Fibroblast of lung (primary cell): ENCODE measurements around the gene PPP2R5C. TPM values are rescaled to one million over a fixed set of nuclear protein-coding genes. Genes with fewer than 3 reads are reported as not detected.

Experiments
- DNase-seq, 2 donors: peaks; one replicate each; pipeline versions ENCODE4 v3.0.0 to v3.0.0-alpha.2; 2010; ENCODE audit warnings: low read depth in 2 of 2
- H2AFZ ChIP-seq: 2 replicates; pipeline ENCODE4 v1.5.1; 2012; ENCODE audit warnings: low read length, control low read depth, inconsistent platforms
- H3K27ac ChIP-seq: 2 replicates; pipeline ENCODE4 v1.5.1; 2011; ENCODE audit warnings: low read length, control low read depth; ENCODE audit not compliant: insufficient read depth
- H3K27me3 ChIP-seq: 2 replicates; pipeline ENCODE4 v1.5.1; 2011; ENCODE audit warnings: mild to moderate bottlenecking, low read length; ENCODE audit not compliant: control insufficient read depth, insufficient read depth
- H3K36me3 ChIP-seq: 2 replicates; pipeline ENCODE4 v1.5.1; 2011; ENCODE audit warnings: low read length; ENCODE audit not compliant: control insufficient read depth, insufficient read depth
- H3K4me1 ChIP-seq: 2 replicates; pipeline ENCODE4 v1.5.1; 2011; ENCODE audit warnings: low read length; ENCODE audit not compliant: control insufficient read depth, insufficient read depth; ENCODE audit errors: extremely low read depth
- H3K4me2 ChIP-seq: 2 replicates; pipeline ENCODE4 v1.5.1; 2011; ENCODE audit warnings: low read length, control low read depth; ENCODE audit not compliant: insufficient read depth; ENCODE audit errors: extremely low read depth
- H3K4me3 ChIP-seq, 4 experiments: fragments of 200-600 bp in 1 of 4; sonication (generic) in 1 of 4; replicated peaks in 1 of 4; 2 replicates each; pipeline ENCODE4 v1.5.1; 2011 to 2016; ENCODE audit warnings: low read length in 4 of 4, low read depth in 3 of 4, mild to moderate bottlenecking in 3 of 4, control low read depth in 2 of 4, inconsistent platforms in 1 of 4, mixed read lengths in 1 of 4; ENCODE audit not compliant: insufficient read depth in 1 of 4; ENCODE audit errors: control extremely low read depth in 1 of 4
- H3K79me2 ChIP-seq: 2 replicates; pipeline ENCODE4 v1.5.1; 2012; ENCODE audit warnings: mild to moderate bottlenecking, low read length, inconsistent platforms; ENCODE audit not compliant: control insufficient read depth, insufficient read depth
- H3K9ac ChIP-seq: 2 replicates; pipeline ENCODE4 v1.5.1; 2011; ENCODE audit warnings: mild to moderate bottlenecking, low read length, control low read depth; ENCODE audit not compliant: insufficient read depth
- H3K9me3 ChIP-seq: 2 replicates; pipeline ENCODE4 v1.5.1; 2012; ENCODE audit warnings: low read depth, low read length; ENCODE audit not compliant: control insufficient read depth, insufficient read depth
- H4K20me1 ChIP-seq: 2 replicates; pipeline ENCODE4 v1.5.1; 2011; ENCODE audit warnings: low read length; ENCODE audit not compliant: control insufficient read depth, insufficient read depth; ENCODE audit errors: extremely low read depth
- CTCF ChIP-seq, 2 donors: IDR thresholded peaks in 1 of 2; conservative IDR thresholded peaks in 1 of 2; 1 replicate in 1 of 2; 2 replicates in 1 of 2; pipeline ENCODE4 v1.5.1; 2011 to 2012; ENCODE audit warnings: low read length in 2 of 2, control low read depth in 1 of 2, inconsistent platforms in 1 of 2, low read depth in 1 of 2, mild to moderate bottlenecking in 1 of 2
- EZH2 ChIP-seq: IDR thresholded peaks from 2 replicates; pipeline ENCODE4 v1.5.1; 2012; ENCODE audit warnings: low read length, control low read depth, mild to moderate bottlenecking; ENCODE audit errors: missing control alignments
- polyA plus RNA-seq, 2 donors: library from polyadenylated mRNA; depleted of rRNA in 1 of 2; stranded (reverse) in 1 of 2; unstranded in 1 of 2; fragments of >200 nt; gene quantifications; 2 replicates each; pipeline ENCODE4 v1.2.1, GENCODE V29; 2011 to 2012; ENCODE audit warnings: missing spikeins in 1 of 2
- total RNA-seq: library from RNA; depleted of rRNA; stranded (reverse); fragments of >200 nt; gene quantifications from 2 replicates; pipeline ENCODE4 v1.2.1, GENCODE V29; 2014

The PPP2R5C gene
- total and polyA plus RNA-seq, 2 donors (not counting 1 experiment from before 2014, with no cell fraction given) = 86.0 to 116 TPM

GRCh38 chr14:101758913-101759593 lies 2.5 kb upstream of the PPP2R5C start:
- peaks cover 11% of the 10 kb centered on the region for H3K27me3 ChIP-seq
- no peak for TF ChIP-seq EZH2
- H3K9ac ChIP-seq = no peak overlapping the region
- H4K20me1 ChIP-seq = no peaks in the 10 kb centered on the region
- no peak for DNase-seq
- H2AFZ ChIP-seq = no peak overlapping the region
- H3K9me3 ChIP-seq = no peaks in the 10 kb centered on the region
- no peak overlapping the region for H3K4me3 ChIP-seq
- no peaks in the 10 kb centered on the region for H3K36me3 ChIP-seq
- H3K27ac ChIP-seq = no peak overlapping the region
- H3K4me1 ChIP-seq = no peaks in the 10 kb centered on the region
- H3K79me2 ChIP-seq = no peaks in the 10 kb centered on the region
- H3K4me2 ChIP-seq = no peak overlapping the region

- Histone ChIP-seq H3K9me3 (no peaks in the 10 kb centered on the region), H2AFZ (no peak overlapping the region), H3K4me3 (peak overlapping the region in 2 of 4 experiments; percentile 40 to 48), H3K27ac (no peak overlapping the region), H4K20me1 (no peaks in the 10 kb centered on the region), H3K4me1 (no peaks in the 10 kb centered on the region), H3K9ac (no peak overlapping the region), H3K36me3 (no peaks in the 10 kb centered on the region), H3K79me2 (no peaks in the 10 kb centered on the region), H3K4me2 (peak overlapping the region; percentile 53), H3K27me3 (peaks cover 2% of the 10 kb centered on the region)
- TF ChIP-seq EZH2 = no peak
- no peak for TF ChIP-seq CTCF (conservative IDR thresholded peaks at IDR 0.05 in 1 of 2, IDR thresholded peaks at IDR 0.05 in 1 of 2; ENCODE audit: low read depth in 1 of 2, low read length in 2 of 2)
- DNase-seq = peak; percentile 96 to 99
Measured at GRCh38 chr14:101760138-101761011, 1.1 kb upstream of the PPP2R5C start.

- H3K4me2 ChIP-seq = peak overlapping the region; percentile 56
- H3K36me3 ChIP-seq = no peaks in the 10 kb centered on the region
- DNase-seq = peak in 1 of 2 donors; percentile 2
- H2AFZ ChIP-seq = peak overlapping the region; percentile 47
- no peaks in the 10 kb centered on the region for H3K9me3 ChIP-seq
- H3K79me2 ChIP-seq = no peaks in the 10 kb centered on the region
- peak overlapping the region; percentile 51 for H3K9ac ChIP-seq
- no peaks in the 10 kb centered on the region for H3K4me1 ChIP-seq
- no peaks in the 10 kb centered on the region for H4K20me1 ChIP-seq
- no peaks in the 10 kb centered on the region for H3K27me3 ChIP-seq
- peak overlapping the region; percentile 44 to 74 (median 55) for H3K4me3 ChIP-seq
- H3K27ac ChIP-seq = peak overlapping the region; percentile 30
- TF ChIP-seq EZH2 (no peak), CTCF (conservative IDR thresholded peaks at IDR 0.05 in 1 of 2, IDR thresholded peaks at IDR 0.05 in 1 of 2; ENCODE audit: low read depth in 1 of 2, low read length in 2 of 2) (no peak)
Measured at GRCh38 chr14:101761881-101762529, 496 bp downstream of the PPP2R5C start.
